Measurements from ENCODE around the gene OPRL1.

OPRL1 gene

GRCh38 chr20:64052987-64053840, 26.7 kb upstream of the OPRL1 start:
- DNase-seq (ENCODE audit: low read depth), result no peak
- TF ChIP-seq CTCF (conservative IDR thresholded peaks at IDR 0.05; ENCODE audit: low read depth, low read length), result no peak
- no peak overlapping the region for H3K4me3 ChIP-seq (ENCODE audit: low read depth, low read length)

GRCh38 chr20:64053841-64054661, 25.8 kb upstream of the OPRL1 start:
- no peak overlapping the region for H3K4me3 ChIP-seq (ENCODE audit: low read depth, low read length)
- DNase-seq (ENCODE audit: low read depth), result peak; percentile 53
- peak; percentile 40 for TF ChIP-seq CTCF (conservative IDR thresholded peaks at IDR 0.05; ENCODE audit: low read depth, low read length)

GRCh38 chr20:64055396-64055892, 24.4 kb upstream of the OPRL1 start:
- H3K4me3 ChIP-seq (ENCODE audit: low read depth, low read length), result no peak overlapping the region
- DNase-seq (ENCODE audit: low read depth), result no peak
- TF ChIP-seq CTCF (conservative IDR thresholded peaks at IDR 0.05; ENCODE audit: low read depth, low read length), result no peak

- TF ChIP-seq CTCF (conservative IDR thresholded peaks at IDR 0.05; ENCODE audit: low read depth, low read length), result no peak
- no peak overlapping the region for H3K4me3 ChIP-seq (ENCODE audit: low read depth, low read length)
- DNase-seq (ENCODE audit: low read depth), result peak; percentile 36
Observed at GRCh38 chr20:64055893-64056638, 23.8 kb upstream of the OPRL1 start.

GRCh38 chr20:64056639-64056888, 23.3 kb upstream of the OPRL1 start:
- DNase-seq (ENCODE audit: low read depth), result no peak
- no peak overlapping the region for H3K4me3 ChIP-seq (ENCODE audit: low read depth, low read length)
- TF ChIP-seq CTCF (conservative IDR thresholded peaks at IDR 0.05; ENCODE audit: low read depth, low read length), result no peak

GRCh38 chr20:64056889-64057627, 22.8 kb upstream of the OPRL1 start:
- TF ChIP-seq CTCF (conservative IDR thresholded peaks at IDR 0.05; ENCODE audit: low read depth, low read length), result no peak
- DNase-seq (ENCODE audit: low read depth), result no peak
- H3K4me3 ChIP-seq (ENCODE audit: low read depth, low read length), result no peak overlapping the region
